Stomach (tissue), 9 donors: ENCODE results near the gene KIAA1217. TPM values are rescaled to one million over a fixed set of nuclear protein-coding genes. Genes with fewer than 3 reads are reported as not detected.
A peak's percentile ranks its signal among the peaks of the same experiment; 100 is the strongest.

Source experiments
- DNase-seq, 2 donors: peaks; one replicate each; pipeline versions ENCODE4 v3.0.0 to v3.0.0-alpha.2; 2013 to 2019
- H3K27ac ChIP-seq, 5 donors: fragments of 200-600 bp in 4 of 5; sonication (generic) in 4 of 5; one replicate each; pipeline ENCODE4 v1.5.1; 2013 to 2019; ENCODE audit warnings: mild to moderate bottlenecking in 1 of 5, moderate library complexity in 1 of 5
- H3K27me3 ChIP-seq, 3 donors: fragments of 200-600 bp; sonication (generic); one replicate each; pipeline ENCODE4 v1.5.1; 2017 to 2019; ENCODE audit warnings: mixed run types in 1 of 3
- H3K36me3 ChIP-seq, 4 donors: fragments of 200-600 bp; sonication (generic); 1 replicate in 3 of 4; 2 replicates in 1 of 4; pipeline ENCODE4 v1.5.1; 2016 to 2019
- H3K4me1 ChIP-seq, 4 donors: fragments of 200-600 bp; sonication (generic); one replicate each; pipeline ENCODE4 v1.5.1; 2016 to 2019
- H3K4me3 ChIP-seq, 4 donors: fragments of 200-600 bp; sonication (generic) in 3 of 4; one replicate each; pipeline ENCODE4 v1.5.1; 2016 to 2019; ENCODE audit warnings: mild to moderate bottlenecking in 1 of 4
- H3K9me3 ChIP-seq, 4 donors: fragments of 200-600 bp; sonication (generic); one replicate each; pipeline ENCODE4 v1.5.1; 2016 to 2019
- CTCF ChIP-seq, 7 experiments: fragments of 450-650 bp in 4 of 7; fragments of 200-600 bp in 3 of 7; sonication (generic) in 3 of 7; IDR thresholded peaks; one replicate each; pipeline ENCODE4 v1.5.1; 2016 to 2019; ENCODE audit warnings: antibody characterized with exemption in 7 of 7, control low read depth in 2 of 7, mild to moderate bottlenecking in 1 of 7
- EP300 ChIP-seq: sonication (generic); formaldehyde crosslinking; IDR thresholded peaks from one replicate; pipeline ENCODE4 v1.6.1; 2017; ENCODE audit warnings: antibody characterized with exemption
- POLR2A ChIP-seq, 4 donors: fragments of 450-650 bp; IDR thresholded peaks; one replicate each; pipeline ENCODE4 v1.6.1; 2016; ENCODE audit warnings: antibody characterized with exemption in 4 of 4, control low read depth in 2 of 4, mild to moderate bottlenecking in 1 of 4, moderate library complexity in 1 of 4
- POLR2AphosphoS5 ChIP-seq, 3 donors: sonication (generic); formaldehyde crosslinking; IDR thresholded peaks; one replicate each; pipeline ENCODE4 v1.6.1; 2016; ENCODE audit warnings: antibody characterized with exemption in 3 of 3
- WGBS, 5 donors: extraction: QIAGEN DNeasy Blood & Tissue Kit in 3 of 5; methylation state at CpG; one replicate each; pipeline versions ENCODE4 v1.1.5 to v1.1.7; 2013 to 2018; 5-methylcytosine and 5-hydroxymethylcytosine counted together
- intact Hi-C: fragments of 100-400 bp; cut with DNase I; formaldehyde crosslinking; loops from one replicate; pipeline ENCODE4 v1.15.1; 2023; ENCODE audit warnings: low total_unique reads
- polyA plus RNA-seq, 3 donors: library from polyadenylated mRNA; stranded (reverse); fragments of 200-250 nt; gene quantifications; one replicate each; pipeline ENCODE4 v1.2.3, GENCODE V29; 2013
- total RNA-seq, 5 donors: library from RNA; depleted of rRNA; stranded (reverse); fragments of >200 nt; gene quantifications; one replicate each; pipeline versions ENCODE4 v1.1.0 to v1.2.3, GENCODE V29; 2014 to 2016
- donor health status: healthy with polysubstance abuse.
- donor health status: Bipolar disorder and iron deficiency.
- donor health status: healthy.

Gene KIAA1217
- total and polyA plus RNA-seq, 8 donors: 6.2 to 112 (median 24.6) TPM

- 80 to 94% (median 89%) methylated on average over 7 of the region's 7 CpGs for WGBS, 5 donors
- H3K4me1 ChIP-seq: peaks cover 0 to 3% (median 3%) of the 10 kb centered on the region in 4 donors
- no peak for TF ChIP-seq POLR2A (IDR thresholded peaks at IDR 0.05)
- TF ChIP-seq CTCF (IDR thresholded peaks at IDR 0.05): no peak
- TF ChIP-seq POLR2AphosphoS5 (IDR thresholded peaks at IDR 0.05): no peak
- TF ChIP-seq EP300: no peak
- intact Hi-C loops: no loop called here
- no peak for DNase-seq
- H3K27me3 ChIP-seq: no peaks in the 10 kb centered on the region
- H3K27ac ChIP-seq: no peak overlapping the region
- H3K36me3 ChIP-seq: no peaks in the 10 kb centered on the region
- H3K9me3 ChIP-seq: no peaks in the 10 kb centered on the region
- H3K4me3 ChIP-seq: no peak overlapping the region
Measured at GRCh38 chr10:24315211-24315610, 106.3 kb downstream of the KIAA1217 start.

GRCh38 chr10:24318517-24318916 is 109.6 kb downstream of the KIAA1217 start:
- peaks cover 0 to 10% (median 7%) of the 10 kb centered on the region in 4 donors for H3K4me1 ChIP-seq
- 34 to 61% (median 49%) methylated on average over 5 of the region's 5 CpGs for WGBS, 5 donors
- peak in 1 of 2 donors; percentile 79 for DNase-seq
- no peaks in the 10 kb centered on the region for H3K27me3 ChIP-seq
- H3K4me3 ChIP-seq: no peak overlapping the region
- TF ChIP-seq POLR2AphosphoS5 (IDR thresholded peaks at IDR 0.05) (no peak), CTCF (IDR thresholded peaks at IDR 0.05) (no peak), EP300 (no peak), POLR2A (IDR thresholded peaks at IDR 0.05) (no peak)
- H3K36me3 ChIP-seq: no peaks in the 10 kb centered on the region
- intact Hi-C loops: no loop called here
- H3K9me3 ChIP-seq: no peaks in the 10 kb centered on the region
- no peak overlapping the region for H3K27ac ChIP-seq

GRCh38 chr10:24320373-24320772 is 111.4 kb downstream of the KIAA1217 start:
- intact Hi-C loops: no loop called here
- 26 to 61% (median 55%) methylated on average over 2 of the region's 2 CpGs for WGBS, 5 donors
- DNase-seq: no peak
- no peaks in the 10 kb centered on the region for H3K36me3 ChIP-seq
- no peak overlapping the region for H3K27ac ChIP-seq
- H3K4me3 ChIP-seq: no peak overlapping the region
- no peaks in the 10 kb centered on the region for H3K9me3 ChIP-seq
- TF ChIP-seq POLR2AphosphoS5 (IDR thresholded peaks at IDR 0.05) (no peak), POLR2A (IDR thresholded peaks at IDR 0.05) (no peak), EP300 (no peak), CTCF (IDR thresholded peaks at IDR 0.05) (no peak)
- H3K27me3 ChIP-seq: no peaks in the 10 kb centered on the region
- peaks cover 0 to 24% (median 16%) of the 10 kb centered on the region in 4 donors for H3K4me1 ChIP-seq

- TF ChIP-seq POLR2A (IDR thresholded peaks at IDR 0.05) (no peak), CTCF (IDR thresholded peaks at IDR 0.05) (no peak), EP300 (no peak), POLR2AphosphoS5 (IDR thresholded peaks at IDR 0.05) (no peak)
- Histone ChIP-seq H3K4me3 (no peak overlapping the region), H3K27me3 (no peaks in the 10 kb centered on the region), H3K4me1 (peaks cover 0 to 24% (median 16%) of the 10 kb centered on the region in 4 donors), H3K36me3 (no peaks in the 10 kb centered on the region), H3K27ac (no peak overlapping the region), H3K9me3 (peaks cover 6 to 13% (median 8%) of the 10 kb centered on the region in 4 donors)
- WGBS, 5 donors: 10 to 39% (median 30%) methylated on average over 3 of the region's 3 CpGs
- DNase-seq: no peak
- intact Hi-C loops: no loop called here
Measured at GRCh38 chr10:24324651-24325050, 115.7 kb downstream of the KIAA1217 start.
